OCI-LY1 (cell line): ENCODE measurements around the gene MCM10.

Experiments used
- H2AFZ ChIP-seq: fragments of 200-600 bp; sonication (generic), shearing (Covaris generic); 2 replicates; pipeline ENCODE4 v1.6.0; 2014; ENCODE audit warnings: antibody characterized with exemption, mild to moderate bottlenecking, low read length
- H3F3A ChIP-seq: fragments of 200-600 bp; sonication (generic), shearing (Covaris generic); 2 replicates; pipeline ENCODE4 v1.6.0; 2014; ENCODE audit warnings: mild to moderate bottlenecking, antibody characterized with exemption, low read length, moderate library complexity; ENCODE audit not compliant: insufficient read depth
- H3K27ac ChIP-seq: fragments of 200-600 bp; sonication (generic); 2 replicates; pipeline ENCODE4 v1.5.1; 2014; ENCODE audit warnings: low read length, mixed run types, mild to moderate bottlenecking, low read depth; ENCODE audit not compliant: poor library complexity, severe bottlenecking
- H3K27me3 ChIP-seq: fragments of 200-600 bp; sonication (generic); 2 replicates; pipeline ENCODE4 v1.6.0; 2014; ENCODE audit warnings: antibody characterized with exemption, mild to moderate bottlenecking, low read length, moderate library complexity; ENCODE audit not compliant: insufficient read depth
- H3K36me3 ChIP-seq: fragments of 200-600 bp; sonication (generic); 2 replicates; pipeline ENCODE4 v1.6.1; 2014; ENCODE audit warnings: mild to moderate bottlenecking, antibody characterized with exemption, low read length, moderate library complexity, mixed read lengths; ENCODE audit not compliant: insufficient read depth
- H3K4me1 ChIP-seq: fragments of 200-600 bp; sonication (generic); 2 replicates; pipeline ENCODE4 v1.5.1; 2014; ENCODE audit warnings: mild to moderate bottlenecking, low read length, moderate library complexity; ENCODE audit not compliant: insufficient read depth, severe bottlenecking
- H3K4me2 ChIP-seq: fragments of 200-600 bp; sonication (generic), shearing (Covaris generic); 2 replicates; pipeline ENCODE4 v1.6.1; 2014; ENCODE audit warnings: low read length
- H3K4me3 ChIP-seq: fragments of 200-600 bp; sonication (generic); 2 replicates; pipeline ENCODE4 v1.5.1; 2014; ENCODE audit warnings: low read length, low read depth, mild to moderate bottlenecking, mixed read lengths; ENCODE audit not compliant: poor library complexity, severe bottlenecking
- H3K79me2 ChIP-seq: fragments of 200-600 bp; shearing (Covaris generic); 2 replicates; pipeline ENCODE4 v1.6.1; 2016; ENCODE audit warnings: mixed run types, low read length, mixed read lengths; ENCODE audit not compliant: insufficient read depth
- H3K9ac ChIP-seq: fragments of 200-600 bp; sonication (generic), shearing (Covaris generic); 2 replicates; pipeline ENCODE4 v1.6.1; 2014; ENCODE audit warnings: mild to moderate bottlenecking, low read length, mixed read lengths
- H3K9me2 ChIP-seq: fragments of 200-600 bp; sonication (generic), shearing (Covaris generic); 2 replicates; pipeline ENCODE4 v1.6.1; 2014; ENCODE audit warnings: low read depth, mild to moderate bottlenecking, low read length, mixed read lengths
- H3K9me3 ChIP-seq: fragments of 200-600 bp; shearing (Covaris generic); 2 replicates; pipeline ENCODE4 v1.6.1; 2014; ENCODE audit warnings: low read length, mixed read lengths
- H4K20me1 ChIP-seq: fragments of 200-600 bp; sonication (generic), shearing (Covaris generic); 2 replicates; pipeline ENCODE4 v1.6.0; 2016; ENCODE audit warnings: mild to moderate bottlenecking, low read length; ENCODE audit not compliant: insufficient read depth
- EZH2 ChIP-seq: fragments of 200-600 bp; sonication (generic), shearing (Covaris generic); IDR thresholded peaks from 2 replicates; pipeline ENCODE4 v1.8.0; 2017; ENCODE audit warnings: borderline replicate concordance, mixed run types, mild to moderate bottlenecking, antibody characterized with exemption, low read length, moderate library complexity, mixed read lengths
- TF ChIP-seq, protein P1 (sequence below): fragments of 200-600 bp; sonication (generic), shearing (Covaris generic); IDR thresholded peaks from 2 replicates; pipeline ENCODE4 v1.5.1; 2017; ENCODE audit warnings: mild to moderate bottlenecking, antibody characterized with exemption, low read length, moderate library complexity, mixed read lengths

The MCM10 gene

GRCh38 chr10:13187135-13187534, 25.8 kb downstream of the MCM10 start:
- Histone ChIP-seq H3K4me3 (no peak overlapping the region), H3K9me3 (no peaks in the 10 kb centered on the region), H4K20me1 (no peaks in the 10 kb centered on the region), H3K36me3 (peaks cover 79% of the 10 kb centered on the region), H3K27ac (no peak overlapping the region), H3K4me1 (no peaks in the 10 kb centered on the region), H2AFZ (no peak overlapping the region), H3F3A (no peaks in the 10 kb centered on the region), H3K9ac (no peak overlapping the region), H3K4me2 (no peak overlapping the region), H3K27me3 (no peaks in the 10 kb centered on the region), H3K9me2 (no peaks in the 10 kb centered on the region), H3K79me2 (no peaks in the 10 kb centered on the region)
- TF ChIP-seq, protein P1, sequence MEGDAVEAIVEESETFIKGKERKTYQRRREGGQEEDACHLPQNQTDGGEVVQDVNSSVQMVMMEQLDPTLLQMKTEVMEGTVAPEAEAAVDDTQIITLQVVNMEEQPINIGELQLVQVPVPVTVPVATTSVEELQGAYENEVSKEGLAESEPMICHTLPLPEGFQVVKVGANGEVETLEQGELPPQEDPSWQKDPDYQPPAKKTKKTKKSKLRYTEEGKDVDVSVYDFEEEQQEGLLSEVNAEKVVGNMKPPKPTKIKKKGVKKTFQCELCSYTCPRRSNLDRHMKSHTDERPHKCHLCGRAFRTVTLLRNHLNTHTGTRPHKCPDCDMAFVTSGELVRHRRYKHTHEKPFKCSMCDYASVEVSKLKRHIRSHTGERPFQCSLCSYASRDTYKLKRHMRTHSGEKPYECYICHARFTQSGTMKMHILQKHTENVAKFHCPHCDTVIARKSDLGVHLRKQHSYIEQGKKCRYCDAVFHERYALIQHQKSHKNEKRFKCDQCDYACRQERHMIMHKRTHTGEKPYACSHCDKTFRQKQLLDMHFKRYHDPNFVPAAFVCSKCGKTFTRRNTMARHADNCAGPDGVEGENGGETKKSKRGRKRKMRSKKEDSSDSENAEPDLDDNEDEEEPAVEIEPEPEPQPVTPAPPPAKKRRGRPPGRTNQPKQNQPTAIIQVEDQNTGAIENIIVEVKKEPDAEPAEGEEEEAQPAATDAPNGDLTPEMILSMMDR, result no peak
- TF ChIP-seq EZH2, result no peak

DNA sequence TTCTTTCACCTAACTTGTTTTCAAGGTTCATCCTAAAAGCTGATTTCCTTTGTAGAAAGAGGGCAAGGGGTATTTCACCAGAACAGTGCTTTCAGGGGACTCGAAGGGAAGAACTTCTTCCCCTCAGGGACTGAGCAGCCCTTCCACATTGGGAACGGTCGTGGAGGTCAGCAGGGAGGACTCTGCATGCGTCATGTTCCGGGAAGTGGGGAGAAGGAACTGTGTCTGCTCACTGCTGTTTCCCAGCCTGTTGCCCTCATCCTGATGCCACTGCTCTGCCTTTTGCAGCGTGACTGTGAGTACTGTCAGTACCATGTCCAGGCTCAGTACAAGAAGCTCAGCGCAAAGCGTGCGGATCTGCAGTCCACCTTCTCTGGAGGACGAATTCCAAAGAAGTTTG, 27.2 kb downstream of the MCM10 start:
- no peaks in the 10 kb centered on the region for H3K9me3 ChIP-seq
- no peak overlapping the region for H3K27ac ChIP-seq
- H2AFZ ChIP-seq, result no peak overlapping the region
- H4K20me1 ChIP-seq, result no peaks in the 10 kb centered on the region
- no peaks in the 10 kb centered on the region for H3K4me1 ChIP-seq
- no peaks in the 10 kb centered on the region for H3F3A ChIP-seq
- H3K9ac ChIP-seq, result no peak overlapping the region
- H3K27me3 ChIP-seq, result no peaks in the 10 kb centered on the region
- no peaks in the 10 kb centered on the region for H3K9me2 ChIP-seq
- no peak overlapping the region for H3K4me2 ChIP-seq
- peaks cover 69% of the 10 kb centered on the region for H3K36me3 ChIP-seq
- no peak overlapping the region for H3K4me3 ChIP-seq
- TF ChIP-seq EZH2, result no peak
- TF ChIP-seq, protein P1, result no peak
- no peaks in the 10 kb centered on the region for H3K79me2 ChIP-seq

GRCh38 chr10:13189961-13190360, 28.6 kb downstream of the MCM10 start:
- Histone ChIP-seq H3K9me2 (no peaks in the 10 kb centered on the region), H3K36me3 (peaks cover 65% of the 10 kb centered on the region), H2AFZ (no peak overlapping the region), H3K27ac (no peak overlapping the region), H3K4me1 (no peaks in the 10 kb centered on the region), H3K9ac (no peak overlapping the region), H3K79me2 (no peaks in the 10 kb centered on the region), H3K27me3 (no peaks in the 10 kb centered on the region), H4K20me1 (no peaks in the 10 kb centered on the region), H3K9me3 (no peaks in the 10 kb centered on the region), H3K4me3 (no peak overlapping the region), H3K4me2 (no peak overlapping the region), H3F3A (no peaks in the 10 kb centered on the region)
- TF ChIP-seq, protein P1, result no peak
- TF ChIP-seq EZH2, result no peak
